Measurements from ENCODE around the gene ASIC2. TPM values are rescaled to one million over a fixed set of nuclear protein-coding genes. Genes with fewer than 3 reads are reported as not detected.

Gene ASIC2
- total RNA-seq, 2 experiments from 2014 or later = not detected

GRCh38 chr17:33028778-33029177, 264.3 kb downstream of the ASIC2 start:
- no peaks in the 10 kb centered on the region for H3K4me1 Mint-ChIP-seq
- DNase-seq = no peak
- no peaks in the 10 kb centered on the region for H3K9me3 Mint-ChIP-seq
- ChIA-PET POLR2A (no interaction called here), CTCF (no interaction called here)
- H3K27ac Mint-ChIP-seq = no peak overlapping the region
- H3K4me3 Mint-ChIP-seq = no peak overlapping the region
- H3K36me3 Mint-ChIP-seq (ENCODE audit: low read depth) = no peaks in the 10 kb centered on the region
- H3K27me3 Mint-ChIP-seq = peaks cover 13% of the 10 kb centered on the region

GRCh38 chr17:33028061-33028460, 265.0 kb downstream of the ASIC2 start:
- CTCF ChIA-PET = no interaction called here
- POLR2A ChIA-PET = no interaction called here
- H3K4me1 Mint-ChIP-seq = no peaks in the 10 kb centered on the region
- no peaks in the 10 kb centered on the region for H3K9me3 Mint-ChIP-seq
- H3K36me3 Mint-ChIP-seq (ENCODE audit: low read depth) = no peaks in the 10 kb centered on the region
- peaks cover 13% of the 10 kb centered on the region for H3K27me3 Mint-ChIP-seq
- no peak for DNase-seq
- no peak overlapping the region for H3K27ac Mint-ChIP-seq
- no peak overlapping the region for H3K4me3 Mint-ChIP-seq

GRCh38 chr17:33024688-33025486, 268.2 kb downstream of the ASIC2 start:
- H3K9me3 Mint-ChIP-seq = no peaks in the 10 kb centered on the region
- DNase-seq = no peak
- H3K36me3 Mint-ChIP-seq (ENCODE audit: low read depth) = no peaks in the 10 kb centered on the region
- H3K4me3 Mint-ChIP-seq = no peak overlapping the region
- no peaks in the 10 kb centered on the region for H3K4me1 Mint-ChIP-seq
- no peak overlapping the region for H3K27ac Mint-ChIP-seq
- ChIA-PET POLR2A (no interaction called here), CTCF (no interaction called here)
- H3K27me3 Mint-ChIP-seq = peaks cover 2% of the 10 kb centered on the region

- H3K9me3 Mint-ChIP-seq = no peaks in the 10 kb centered on the region
- CTCF ChIA-PET = no interaction called here
- no peaks in the 10 kb centered on the region for H3K4me1 Mint-ChIP-seq
- POLR2A ChIA-PET = no interaction called here
- no peak overlapping the region for H3K27ac Mint-ChIP-seq
- peaks cover 2% of the 10 kb centered on the region for H3K27me3 Mint-ChIP-seq
- H3K36me3 Mint-ChIP-seq (ENCODE audit: low read depth) = no peaks in the 10 kb centered on the region
- H3K4me3 Mint-ChIP-seq = no peak overlapping the region
- no peak for DNase-seq
Observed at GRCh38 chr17:33023790-33024189, 269.3 kb downstream of the ASIC2 start.

- H3K9me3 Mint-ChIP-seq = no peaks in the 10 kb centered on the region
- H3K27me3 Mint-ChIP-seq = peaks cover 2% of the 10 kb centered on the region
- DNase-seq = no peak
- ChIA-PET POLR2A (no interaction called here), CTCF (interaction anchor here (0.5 to 1.6 kb wide), 3 partner anchors 12 to 279 kb away, joined by 3 to 5 read pairs (median 3); no protein-coding TSS in a partner anchor)
- H3K4me3 Mint-ChIP-seq = no peak overlapping the region
- no peak overlapping the region for H3K27ac Mint-ChIP-seq
- no peaks in the 10 kb centered on the region for H3K4me1 Mint-ChIP-seq
- no peaks in the 10 kb centered on the region for H3K36me3 Mint-ChIP-seq (ENCODE audit: low read depth)
Observed at GRCh38 chr17:33021731-33022408, 271.2 kb downstream of the ASIC2 start.

GRCh38 chr17:33019161-33019890, 273.8 kb downstream of the ASIC2 start:
- Mint-ChIP-seq H3K4me1 (no peaks in the 10 kb centered on the region), H3K9me3 (no peaks in the 10 kb centered on the region), H3K27ac (no peak overlapping the region), H3K36me3 (ENCODE audit: low read depth) (no peaks in the 10 kb centered on the region), H3K4me3 (no peak overlapping the region), H3K27me3 (no peaks in the 10 kb centered on the region)
- CTCF ChIA-PET = interaction anchor here (0.5 to 1.0 kb wide), 2 partner anchors 21 to 23 kb away, joined by 3 to 4 read pairs; no protein-coding TSS in a partner anchor
- DNase-seq = no peak
- POLR2A ChIA-PET = no interaction called here

GRCh38 chr17:33017366-33017765, 275.7 kb downstream of the ASIC2 start:
- Mint-ChIP-seq H3K9me3 (no peaks in the 10 kb centered on the region), H3K27ac (no peak overlapping the region), H3K4me3 (no peak overlapping the region), H3K36me3 (ENCODE audit: low read depth) (no peaks in the 10 kb centered on the region), H3K27me3 (no peaks in the 10 kb centered on the region), H3K4me1 (no peaks in the 10 kb centered on the region)
- CTCF ChIA-PET = interaction anchor here (0.6 kb wide), 1 partner anchor 140 kb away, joined by 3 read pairs; no protein-coding TSS in a partner anchor
- POLR2A ChIA-PET = no interaction called here
- no peak for DNase-seq

- no peaks in the 10 kb centered on the region for H3K36me3 Mint-ChIP-seq (ENCODE audit: low read depth)
Observed at GRCh38 chr17:33016920-33017319, 276.2 kb downstream of the ASIC2 start.

GRCh38 chr17:33015716-33016346, 277.3 kb downstream of the ASIC2 start:
- H3K4me1 Mint-ChIP-seq = no peaks in the 10 kb centered on the region
- no peaks in the 10 kb centered on the region for H3K9me3 Mint-ChIP-seq
- H3K27ac Mint-ChIP-seq = no peak overlapping the region
- H3K27me3 Mint-ChIP-seq = no peaks in the 10 kb centered on the region
- CTCF ChIA-PET = no interaction called here
- no peak overlapping the region for H3K4me3 Mint-ChIP-seq
- POLR2A ChIA-PET = no interaction called here
- no peaks in the 10 kb centered on the region for H3K36me3 Mint-ChIP-seq (ENCODE audit: low read depth)
- no peak for DNase-seq

More at GRCh38 chr17:33016920-33017319, 276.2 kb downstream of the ASIC2 start:
- ChIA-PET POLR2A (no interaction called here), CTCF (no interaction called here)
- H3K27me3 Mint-ChIP-seq = no peaks in the 10 kb centered on the region
- H3K9me3 Mint-ChIP-seq = no peaks in the 10 kb centered on the region
- H3K27ac Mint-ChIP-seq = no peak overlapping the region
- H3K4me1 Mint-ChIP-seq = no peaks in the 10 kb centered on the region
- no peak overlapping the region for H3K4me3 Mint-ChIP-seq
- no peak for DNase-seq

- Mint-ChIP-seq H3K9me3 (no peaks in the 10 kb centered on the region), H3K27ac (no peak overlapping the region), H3K36me3 (ENCODE audit: low read depth) (no peaks in the 10 kb centered on the region), H3K4me1 (no peaks in the 10 kb centered on the region), H3K27me3 (no peaks in the 10 kb centered on the region), H3K4me3 (no peak overlapping the region)
- ChIA-PET POLR2A (no interaction called here), CTCF (no interaction called here)
- no peak for DNase-seq
Observed at GRCh38 chr17:33014751-33015150, 278.3 kb downstream of the ASIC2 start.

GRCh38 chr17:33013596-33014375, 279.3 kb downstream of the ASIC2 start:
- no peaks in the 10 kb centered on the region for H3K27me3 Mint-ChIP-seq
- CTCF ChIA-PET = no interaction called here
- POLR2A ChIA-PET = no interaction called here
- H3K4me1 Mint-ChIP-seq = no peaks in the 10 kb centered on the region
- no peak overlapping the region for H3K27ac Mint-ChIP-seq
- DNase-seq = no peak
- no peaks in the 10 kb centered on the region for H3K9me3 Mint-ChIP-seq
- H3K36me3 Mint-ChIP-seq (ENCODE audit: low read depth) = no peaks in the 10 kb centered on the region
- no peak overlapping the region for H3K4me3 Mint-ChIP-seq

- DNase-seq = no peak
- Mint-ChIP-seq H3K4me1 (no peaks in the 10 kb centered on the region), H3K4me3 (no peak overlapping the region), H3K9me3 (no peaks in the 10 kb centered on the region), H3K27me3 (no peaks in the 10 kb centered on the region), H3K36me3 (ENCODE audit: low read depth) (no peaks in the 10 kb centered on the region), H3K27ac (no peak overlapping the region)
- CTCF ChIA-PET = no interaction called here
- POLR2A ChIA-PET = no interaction called here
Observed at GRCh38 chr17:33012522-33013033, 280.5 kb downstream of the ASIC2 start.
